CMK (cell line): ENCODE results near the gene MFAP4.
A peak's percentile ranks its signal among the peaks of the same experiment; 100 is the strongest.
"Not testable (repeated sequence)": the region's sequence is repeated elsewhere in the genome, so short reads cannot be mapped to it uniquely, and the experiment has no call there.

ENCODE experiments used
- DNase-seq: peaks from one replicate; pipeline ENCODE4 v3.0.0-alpha.2; 2010; ENCODE audit warnings: low read depth

MFAP4 gene

GRCh38 chr17:19370493-19370960 is 16.5 kb downstream of the MFAP4 start:
- DNase-seq: peak; percentile 74

GRCh38 chr17:19369846-19370492 is 17.0 kb downstream of the MFAP4 start:
- no peak for DNase-seq

GRCh38 chr17:19369107-19369778 is 17.7 kb downstream of the MFAP4 start:
- no peak for DNase-seq

GRCh38 chr17:19368229-19368628 is 18.8 kb downstream of the MFAP4 start:
- no peak for DNase-seq

GRCh38 chr17:19366637-19366972 is 20.4 kb downstream of the MFAP4 start:
- no peak for DNase-seq

GRCh38 chr17:19365833-19366636 is 21.0 kb downstream of the MFAP4 start:
- DNase-seq: no peak

GRCh38 chr17:19365499-19365817 is 21.5 kb downstream of the MFAP4 start:
- no peak for DNase-seq

GRCh38 chr17:19364699-19365498 is 22.1 kb downstream of the MFAP4 start:
- no peak for DNase-seq

- no peak for DNase-seq
Measured at GRCh38 chr17:19363460-19364035, 23.4 kb downstream of the MFAP4 start.

- no peak for DNase-seq
Measured at GRCh38 chr17:19363114-19363438, 23.9 kb downstream of the MFAP4 start.

GRCh38 chr17:19362277-19363113 is 24.5 kb downstream of the MFAP4 start, which contains the start of gene B9D1:
B9D1 (minus strand) TSS chr17:19362723; CDS start chr17:19362569, 154 bp downstream.
- peak; percentile 74 for DNase-seq

- no peak for DNase-seq
Measured at GRCh38 chr17:19361944-19362276, 25.1 kb downstream of the MFAP4 start.

GRCh38 chr17:19361326-19361725 is 25.7 kb downstream of the MFAP4 start:
- DNase-seq: no peak

- no peak for DNase-seq
Measured at GRCh38 chr17:19360772-19361171, 26.2 kb downstream of the MFAP4 start.

- DNase-seq: no peak
Measured at GRCh38 chr17:19359856-19360255, 27.1 kb downstream of the MFAP4 start.

GRCh38 chr17:19359151-19359550 is 27.8 kb downstream of the MFAP4 start:
- DNase-seq: no peak

- DNase-seq: no peak
Measured at GRCh38 chr17:19357761-19358160, 29.2 kb downstream of the MFAP4 start.

GRCh38 chr17:19357351-19357750 is 29.6 kb downstream of the MFAP4 start:
- DNase-seq: no peak

GRCh38 chr17:19354748-19355147 is 32.2 kb downstream of the MFAP4 start:
- DNase-seq: no peak

GRCh38 chr17:19353401-19353800 is 33.6 kb downstream of the MFAP4 start:
- DNase-seq: not testable (repeated sequence)

GRCh38 chr17:19348806-19349205 is 38.2 kb downstream of the MFAP4 start:
- no peak for DNase-seq
